Measurements from ENCODE around the gene SIMC1.

The SIMC1 gene

DNA sequence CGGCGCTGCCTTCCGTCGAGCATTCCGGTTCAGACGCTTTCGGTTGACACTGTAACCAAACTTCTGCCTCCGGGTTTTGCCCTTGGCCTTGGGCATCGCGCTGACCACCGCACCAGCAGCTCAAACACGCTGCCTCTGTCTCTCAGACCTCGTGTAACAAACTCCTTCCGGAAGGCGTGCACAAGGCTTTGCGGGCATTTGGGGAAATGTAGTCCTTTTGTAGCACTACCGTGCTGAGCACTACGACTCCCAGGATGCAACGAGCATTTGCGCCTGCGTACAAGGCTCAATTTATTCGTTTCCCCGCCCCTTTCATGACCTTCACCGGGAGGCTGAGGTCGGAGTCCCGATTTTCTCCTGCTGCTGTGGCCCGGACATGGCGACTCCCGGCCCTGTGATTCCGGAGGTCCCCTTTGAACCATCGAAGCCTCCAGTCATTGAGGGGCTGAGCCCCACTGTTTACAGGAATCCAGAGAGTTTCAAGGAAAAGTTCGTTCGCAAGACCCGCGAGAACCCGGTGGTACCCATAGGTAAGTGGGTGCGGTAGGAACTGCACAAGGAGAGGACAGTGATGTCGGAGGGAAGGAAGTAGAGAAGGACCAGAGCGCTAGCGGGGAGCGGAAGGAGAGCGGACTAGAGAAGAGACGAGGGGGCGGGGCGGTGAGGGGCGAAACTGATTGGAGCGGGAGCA is 150.4 kb downstream of the SIMC1 start, which contains the start of the genes HIGD2A and NOP16:
Gene HIGD2A, plus strand, starts transcription at position 308 of the 691 bp plus-strand sequence. Its CDS starts 69 bp downstream, at position 377.
Gene NOP16, minus strand, starts transcription at position 155 of the 691 bp plus-strand sequence. Its CDS starts 59 bp downstream, at position 96.
- Histone ChIP-seq H3K9me3 (ENCODE audit: control insufficient read depth, insufficient read depth, low read length) (no peaks in the 10 kb centered on the region), H3K27me3 (ENCODE audit: control insufficient read depth, insufficient read depth, low read length) (no peaks in the 10 kb centered on the region), H3K4me1 (ENCODE audit: control insufficient read depth, insufficient read depth, low read length) (no peaks in the 10 kb centered on the region), H3K27ac (ENCODE audit: low read length) (no peak within 1 kb of the TSS), H3K4me3 (ENCODE audit: low read length) (peak within 1 kb of the TSS; percentile 78), H3K36me3 (ENCODE audit: control insufficient read depth, insufficient read depth, low read length) (peaks cover 16% of the 10 kb centered on the region)
- peak; percentile 98 for DNase-seq (ENCODE audit: low read depth, low spot score)
- no CpG with 5 or more reads among the region's 47 CpGs for WGBS (ENCODE audit: insufficient coverage, insufficient read length)

DNA sequence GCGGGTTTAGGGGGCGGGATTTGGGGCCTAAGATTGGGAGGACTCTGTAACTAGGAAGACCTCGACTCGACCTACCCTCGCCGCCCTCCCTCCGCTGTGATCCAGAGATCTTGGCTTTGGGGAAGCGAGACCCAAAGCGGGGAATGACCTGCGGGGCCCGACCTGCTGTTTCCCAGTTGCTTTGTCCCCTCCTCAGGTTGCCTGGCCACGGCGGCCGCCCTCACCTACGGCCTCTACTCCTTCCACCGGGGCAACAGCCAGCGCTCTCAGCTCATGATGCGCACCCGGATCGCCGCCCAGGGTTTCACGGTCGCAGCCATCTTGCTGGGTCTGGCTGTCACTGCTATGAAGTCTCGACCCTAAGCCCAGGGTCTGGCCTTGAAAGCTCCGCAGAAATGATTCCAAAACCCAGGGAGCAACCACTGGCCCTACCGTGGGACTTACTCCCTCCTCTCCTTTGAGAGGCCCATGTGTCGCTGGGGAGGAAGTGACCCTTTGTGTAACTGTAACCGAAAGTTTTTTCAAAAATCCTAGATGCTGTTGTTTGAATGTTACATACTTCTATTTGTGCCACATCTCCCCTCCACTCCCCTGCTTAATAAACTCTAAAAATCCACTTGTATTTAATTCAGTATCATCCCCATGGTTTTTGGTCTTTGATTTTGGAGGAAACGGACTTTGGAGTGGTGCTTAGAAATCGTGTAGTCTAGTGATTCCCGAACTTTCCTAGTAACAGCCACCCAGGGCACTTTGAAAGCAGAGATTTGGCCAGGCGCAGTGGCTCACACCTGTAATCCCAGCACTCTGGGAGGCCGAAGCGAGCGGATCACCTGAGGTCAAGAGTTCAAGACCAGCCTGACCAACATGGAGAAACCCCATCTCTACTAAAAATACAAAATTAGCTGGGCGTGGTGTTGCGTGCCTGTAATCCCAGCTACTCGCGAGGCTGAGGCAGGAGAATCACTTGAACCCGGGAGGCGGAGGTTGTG is 151.2 kb downstream of the SIMC1 start:
- no peak for DNase-seq (ENCODE audit: low read depth, low spot score)
- H3K27ac ChIP-seq (ENCODE audit: low read length), result no peak overlapping the region
- H3K36me3 ChIP-seq (ENCODE audit: control insufficient read depth, insufficient read depth, low read length), result peaks cover 10% of the 10 kb centered on the region; the same call in 1 of the 2 replicates
- H3K4me1 ChIP-seq (ENCODE audit: control insufficient read depth, insufficient read depth, low read length), result no peaks in the 10 kb centered on the region
- no peaks in the 10 kb centered on the region for H3K9me3 ChIP-seq (ENCODE audit: control insufficient read depth, insufficient read depth, low read length)
- H3K27me3 ChIP-seq (ENCODE audit: control insufficient read depth, insufficient read depth, low read length), result no peaks in the 10 kb centered on the region
- no CpG with 5 or more reads among the region's 41 CpGs for WGBS (ENCODE audit: insufficient coverage, insufficient read length)
- H3K4me3 ChIP-seq (ENCODE audit: low read length), result peak overlapping the region; percentile 78

DNA sequence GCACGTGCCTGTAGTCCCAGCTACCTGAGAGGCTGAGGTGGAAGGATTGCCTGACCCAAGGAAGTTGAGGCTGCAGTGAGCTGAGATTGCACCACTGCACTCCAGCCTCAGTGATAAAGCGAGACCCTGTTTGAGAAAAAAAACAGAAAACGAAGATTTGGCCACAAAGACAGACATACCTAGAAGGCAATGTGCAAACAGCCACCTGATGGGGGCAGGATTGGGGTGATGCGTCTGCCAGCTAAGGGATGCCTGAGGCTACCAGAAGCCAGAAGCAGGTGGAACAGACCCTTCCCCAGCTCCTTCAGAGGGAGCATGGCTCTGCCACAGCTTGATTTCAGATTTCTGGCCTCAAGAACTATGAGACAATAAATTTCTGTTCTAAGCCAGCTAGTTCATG is 153.3 kb downstream of the SIMC1 start:
- H3K4me3 ChIP-seq (ENCODE audit: low read length), result no peak overlapping the region
- H3K9me3 ChIP-seq (ENCODE audit: control insufficient read depth, insufficient read depth, low read length), result no peaks in the 10 kb centered on the region
- H3K4me1 ChIP-seq (ENCODE audit: control insufficient read depth, insufficient read depth, low read length), result no peaks in the 10 kb centered on the region
- no peak for DNase-seq (ENCODE audit: low read depth, low spot score)
- H3K27ac ChIP-seq (ENCODE audit: low read length), result no peak overlapping the region
- WGBS (ENCODE audit: insufficient coverage, insufficient read length), result no CpG with 5 or more reads among the region's 4 CpGs
- H3K27me3 ChIP-seq (ENCODE audit: control insufficient read depth, insufficient read depth, low read length), result no peaks in the 10 kb centered on the region
- H3K36me3 ChIP-seq (ENCODE audit: control insufficient read depth, insufficient read depth, low read length), result no peaks in the 10 kb centered on the region

DNA sequence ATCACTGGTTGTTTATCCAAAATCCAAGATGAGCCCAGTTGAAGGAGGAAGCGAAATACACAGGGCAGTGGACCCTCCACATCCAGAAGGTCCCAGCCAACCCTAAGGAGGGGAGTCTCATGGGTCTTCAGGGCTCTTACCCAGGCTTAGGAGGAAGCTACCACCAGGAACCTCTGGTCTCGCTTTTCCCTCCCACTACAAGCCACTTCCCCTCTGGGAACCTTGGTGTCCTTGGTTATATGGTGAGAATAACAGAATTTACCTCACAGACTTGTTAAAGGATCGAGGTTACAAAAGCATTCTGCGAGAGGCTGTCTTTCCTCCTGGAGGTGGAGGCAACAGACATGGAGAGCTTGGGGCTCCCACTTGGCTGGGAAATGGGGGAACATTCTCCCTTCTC is 153.8 kb downstream of the SIMC1 start:
- WGBS (ENCODE audit: insufficient coverage, insufficient read length), result no CpG with 5 or more reads among the region's 4 CpGs
- Histone ChIP-seq H3K27ac (ENCODE audit: low read length) (no peak overlapping the region), H3K4me1 (ENCODE audit: control insufficient read depth, insufficient read depth, low read length) (no peaks in the 10 kb centered on the region), H3K4me3 (ENCODE audit: low read length) (no peak overlapping the region), H3K9me3 (ENCODE audit: control insufficient read depth, insufficient read depth, low read length) (no peaks in the 10 kb centered on the region), H3K36me3 (ENCODE audit: control insufficient read depth, insufficient read depth, low read length) (no peaks in the 10 kb centered on the region), H3K27me3 (ENCODE audit: control insufficient read depth, insufficient read depth, low read length) (no peaks in the 10 kb centered on the region)
- no peak for DNase-seq (ENCODE audit: low read depth, low spot score)

DNA sequence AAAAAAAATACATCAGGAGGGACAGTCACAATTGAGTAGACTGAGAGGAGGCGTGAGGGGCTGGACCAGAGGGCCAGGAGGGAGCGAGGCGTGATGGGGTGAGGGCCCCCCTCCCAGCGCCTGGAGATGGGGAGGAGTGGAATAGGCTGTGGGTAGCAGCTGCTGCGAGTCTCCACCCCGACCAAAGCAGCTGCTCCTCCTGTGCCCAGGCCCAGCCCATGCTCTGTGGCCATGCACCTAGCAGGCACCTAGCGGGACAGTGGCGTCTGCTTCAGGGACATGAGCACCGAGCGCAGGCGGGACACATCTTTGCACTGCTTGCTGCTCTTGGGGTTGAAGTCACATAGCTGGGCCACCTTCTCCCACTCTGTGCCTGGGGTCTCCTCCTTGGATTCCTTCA is 154.3 kb downstream of the SIMC1 start:
- Histone ChIP-seq H3K27me3 (ENCODE audit: control insufficient read depth, insufficient read depth, low read length) (no peaks in the 10 kb centered on the region), H3K4me3 (ENCODE audit: low read length) (no peak overlapping the region), H3K27ac (ENCODE audit: low read length) (no peak overlapping the region), H3K36me3 (ENCODE audit: control insufficient read depth, insufficient read depth, low read length) (no peaks in the 10 kb centered on the region), H3K9me3 (ENCODE audit: control insufficient read depth, insufficient read depth, low read length) (no peaks in the 10 kb centered on the region), H3K4me1 (ENCODE audit: control insufficient read depth, insufficient read depth, low read length) (no peaks in the 10 kb centered on the region)
- WGBS (ENCODE audit: insufficient coverage, insufficient read length), result no CpG with 5 or more reads among the region's 11 CpGs
- DNase-seq (ENCODE audit: low read depth, low spot score), result no peak

DNA sequence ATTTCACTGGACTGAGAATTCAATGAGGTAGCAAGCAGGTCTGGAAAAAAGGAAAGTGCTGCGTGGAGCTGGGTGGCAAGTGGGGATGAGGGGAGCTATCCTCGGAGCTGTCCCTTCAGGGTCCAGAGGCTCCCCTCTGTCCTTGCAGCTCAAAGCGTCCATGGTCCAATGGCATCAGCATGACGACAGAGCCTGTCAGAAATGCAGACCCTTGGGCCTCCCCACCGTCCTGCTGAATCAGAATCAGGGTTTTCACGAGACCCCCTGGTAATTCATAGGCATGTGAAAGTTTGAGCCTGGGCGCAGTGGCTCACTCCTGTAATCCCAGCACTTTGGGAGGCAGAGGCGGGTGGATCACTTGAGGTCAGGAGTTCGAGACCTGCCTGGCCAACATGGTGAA is 155.9 kb downstream of the SIMC1 start:
- Histone ChIP-seq H3K27me3 (ENCODE audit: control insufficient read depth, insufficient read depth, low read length) (no peaks in the 10 kb centered on the region), H3K4me1 (ENCODE audit: control insufficient read depth, insufficient read depth, low read length) (no peaks in the 10 kb centered on the region), H3K27ac (ENCODE audit: low read length) (no peak overlapping the region), H3K4me3 (ENCODE audit: low read length) (no peak overlapping the region), H3K9me3 (ENCODE audit: control insufficient read depth, insufficient read depth, low read length) (no peaks in the 10 kb centered on the region), H3K36me3 (ENCODE audit: control insufficient read depth, insufficient read depth, low read length) (no peaks in the 10 kb centered on the region)
- WGBS (ENCODE audit: insufficient coverage, insufficient read length), result no CpG with 5 or more reads among the region's 9 CpGs
- DNase-seq (ENCODE audit: low read depth, low spot score), result no peak

DNA sequence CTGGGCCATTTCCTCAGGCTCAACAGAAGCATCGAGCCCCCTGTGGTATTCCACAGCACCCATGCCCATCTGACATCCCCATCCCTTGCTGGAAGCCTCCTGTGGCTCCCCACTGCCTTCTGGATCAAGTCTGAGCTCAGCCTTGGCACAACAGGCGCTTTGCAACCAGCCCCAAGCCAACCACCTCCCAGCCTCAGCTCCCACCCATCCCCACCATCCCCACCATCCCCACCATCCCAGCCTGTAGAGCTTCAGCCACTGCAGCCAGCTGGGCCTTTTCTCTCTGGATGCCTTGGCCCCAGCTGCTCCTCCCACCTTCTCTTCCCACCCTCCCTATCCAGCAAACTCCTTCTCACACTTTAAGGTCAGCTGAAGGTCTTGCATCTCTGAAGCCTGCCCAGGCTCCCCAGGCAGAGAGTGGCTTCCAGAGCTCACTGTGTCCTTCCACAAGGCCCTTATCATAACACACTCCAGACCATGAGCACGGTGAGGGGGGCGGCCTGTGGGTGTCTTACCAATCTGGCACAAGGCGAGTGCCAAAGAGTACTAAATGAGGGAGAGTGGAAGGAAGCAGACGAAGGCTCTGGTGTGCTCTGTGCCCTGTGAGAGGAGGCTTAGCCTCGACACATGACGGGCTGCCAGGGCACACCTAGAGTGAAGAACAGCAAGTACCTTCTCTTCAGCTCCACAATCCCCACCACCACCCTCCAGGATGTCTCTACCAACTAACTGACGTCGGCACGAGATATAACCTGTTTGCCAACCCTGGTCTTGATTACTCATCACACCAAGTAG is 156.9 kb downstream of the SIMC1 start:
- no peaks in the 10 kb centered on the region for H3K4me1 ChIP-seq (ENCODE audit: control insufficient read depth, insufficient read depth, low read length)
- no CpG with 5 or more reads among the region's 11 CpGs for WGBS (ENCODE audit: insufficient coverage, insufficient read length)
- H3K9me3 ChIP-seq (ENCODE audit: control insufficient read depth, insufficient read depth, low read length), result no peaks in the 10 kb centered on the region
- H3K36me3 ChIP-seq (ENCODE audit: control insufficient read depth, insufficient read depth, low read length), result no peaks in the 10 kb centered on the region
- H3K27ac ChIP-seq (ENCODE audit: low read length), result no peak overlapping the region
- H3K4me3 ChIP-seq (ENCODE audit: low read length), result no peak overlapping the region
- no peak for DNase-seq (ENCODE audit: low read depth, low spot score)
- H3K27me3 ChIP-seq (ENCODE audit: control insufficient read depth, insufficient read depth, low read length), result no peaks in the 10 kb centered on the region
